Measurements from ENCODE around the gene LRRC4C.

LRRC4C gene

DNA sequence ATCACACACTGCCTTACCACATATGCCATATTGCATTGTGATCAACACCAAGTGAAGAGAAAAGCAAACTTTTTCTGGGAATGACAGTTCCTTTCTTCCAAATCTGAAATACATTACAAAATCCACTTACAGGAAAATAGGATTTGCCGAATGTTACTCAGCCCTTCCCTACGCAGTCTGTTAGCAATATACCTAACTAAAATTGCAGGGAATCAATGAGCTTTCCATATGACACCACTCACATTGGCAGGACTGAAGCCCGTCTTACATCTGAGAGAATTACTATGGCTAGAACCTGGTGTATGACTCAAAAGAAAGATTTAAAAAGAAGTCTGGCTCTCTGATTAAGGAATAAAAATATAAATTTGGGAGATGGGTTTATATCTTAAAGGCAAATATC lies 136.0 kb downstream of the LRRC4C start:
- DNase-seq (ENCODE audit: low read depth) = no peak

- no peak for DNase-seq (ENCODE audit: low read depth)
These were observed 138.8 kb downstream of the LRRC4C start for GRCh38 chr11:41320653-41321052.

DNA sequence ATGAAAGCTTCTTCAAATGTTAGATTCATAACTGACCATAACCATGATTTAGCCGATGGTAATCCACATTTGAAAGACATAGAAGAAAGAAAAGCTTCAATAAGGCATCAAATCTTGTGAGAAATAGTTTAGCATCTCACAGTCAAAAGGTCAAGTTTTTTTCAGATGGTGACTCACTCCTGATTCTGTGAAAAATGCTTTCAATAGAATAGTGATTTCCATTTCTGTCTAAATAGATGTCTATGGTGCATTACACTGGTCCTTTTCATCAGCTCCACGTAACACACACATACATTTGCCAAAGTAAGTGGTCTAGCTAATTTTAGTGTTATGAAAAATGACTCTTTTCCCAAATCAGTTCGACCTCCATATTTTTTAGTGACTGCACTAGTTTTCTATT lies 139.2 kb downstream of the LRRC4C start:
- DNase-seq (ENCODE audit: low read depth) = no peak

- DNase-seq (ENCODE audit: low read depth) = no peak
These were observed 140.0 kb downstream of the LRRC4C start for GRCh38 chr11:41319434-41319833.

DNA sequence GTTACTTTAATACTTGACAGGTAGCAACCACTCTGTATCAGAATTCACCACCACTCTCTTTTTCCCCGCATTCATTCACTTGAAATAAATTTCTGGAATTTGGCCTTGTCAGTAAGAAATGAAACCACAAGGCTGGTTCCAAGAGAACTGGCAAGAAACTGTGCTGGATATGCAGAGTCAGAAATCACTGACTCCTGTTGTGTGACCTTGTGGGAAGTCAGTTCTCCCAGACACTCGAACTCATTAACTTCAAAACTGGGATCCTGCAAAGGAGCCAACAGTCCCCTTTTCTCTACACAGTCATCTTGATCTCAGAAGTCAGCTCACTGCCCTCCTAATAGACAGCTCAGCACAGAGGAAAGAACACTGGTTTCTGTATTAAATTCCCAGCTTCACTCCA lies 142.7 kb downstream of the LRRC4C start:
- DNase-seq (ENCODE audit: low read depth) = no peak

DNA sequence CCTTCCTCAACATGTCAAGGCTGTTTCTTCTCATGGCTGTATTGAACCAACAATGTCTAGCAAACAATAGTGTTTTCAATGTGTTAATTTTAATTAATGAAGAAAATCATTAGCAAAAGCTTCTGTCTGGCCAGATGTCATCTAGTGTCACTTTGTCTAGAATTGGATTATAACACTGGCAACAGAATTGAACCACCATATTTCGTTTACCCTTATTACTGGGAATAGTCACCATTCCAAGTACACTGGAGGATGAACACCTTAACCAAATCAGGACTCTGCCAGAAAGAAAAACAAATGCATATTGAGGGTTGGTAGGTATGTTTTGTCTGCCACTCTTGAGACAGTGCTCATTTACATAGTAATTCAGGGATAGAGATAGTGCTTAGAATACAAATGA lies 146.2 kb downstream of the LRRC4C start:
- no peak for DNase-seq (ENCODE audit: low read depth)

- DNase-seq (ENCODE audit: low read depth) = no peak
These were observed 149.7 kb downstream of the LRRC4C start for GRCh38 chr11:41309716-41310115.

GRCh38 chr11:41309111-41309522 lies 150.3 kb downstream of the LRRC4C start:
- no peak for DNase-seq (ENCODE audit: low read depth)

DNA sequence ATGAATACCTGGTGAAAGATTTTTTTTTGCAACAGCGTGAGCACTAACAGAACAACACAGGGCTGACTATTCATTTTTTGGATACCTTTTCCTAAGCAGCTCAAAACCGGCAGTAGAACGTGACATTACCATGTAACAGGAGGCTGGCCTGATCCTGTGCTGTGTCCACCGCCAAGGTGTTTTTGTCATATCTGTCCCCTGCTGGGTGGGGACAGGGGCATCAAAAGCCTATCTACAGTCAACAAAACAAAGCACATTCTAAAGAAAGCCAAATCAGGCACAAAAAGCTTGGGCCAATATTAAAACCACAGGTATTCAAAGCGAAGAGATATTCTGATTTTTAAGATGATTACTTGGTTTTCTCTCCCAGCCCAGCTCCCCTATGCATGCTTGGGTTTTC lies 151.2 kb downstream of the LRRC4C start:
- DNase-seq (ENCODE audit: low read depth) = no peak

DNA sequence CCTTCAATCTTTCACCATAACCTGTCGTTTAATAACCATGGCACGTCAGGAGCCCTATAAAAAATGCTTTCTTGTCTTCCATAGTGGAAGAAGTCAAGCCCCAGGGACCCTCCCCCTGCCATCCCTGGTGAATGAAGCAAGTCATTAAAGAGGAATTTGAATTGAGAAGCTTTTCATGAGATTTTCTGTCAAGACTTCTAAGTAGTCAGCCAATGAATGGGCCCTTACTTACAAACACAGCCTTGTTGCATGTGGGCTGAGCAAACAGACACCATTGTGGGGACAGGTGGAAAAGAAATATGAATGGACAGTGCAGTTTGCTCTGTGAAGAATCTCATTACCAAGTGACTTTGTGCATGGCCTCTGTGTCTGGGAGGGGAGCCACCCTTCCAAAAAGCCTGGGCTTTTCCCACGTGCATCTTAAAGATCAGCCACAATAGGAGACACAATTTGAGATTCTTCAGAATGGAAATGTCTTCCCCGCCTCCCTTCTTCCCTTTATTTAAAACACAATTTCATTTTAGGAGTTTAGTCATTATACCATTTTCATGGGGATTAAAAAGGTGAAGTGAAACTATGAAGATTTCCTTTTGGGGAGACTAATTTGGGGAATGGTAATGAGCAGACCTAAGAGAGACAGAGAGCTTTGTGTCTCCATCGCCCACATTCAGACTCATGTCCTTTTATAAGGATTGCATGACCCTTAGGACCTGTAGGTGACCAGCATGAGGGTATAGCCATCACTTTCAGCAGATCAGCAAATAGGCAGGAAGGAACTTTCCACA lies 152.0 kb downstream of the LRRC4C start:
- no peak for DNase-seq (ENCODE audit: low read depth)

DNA sequence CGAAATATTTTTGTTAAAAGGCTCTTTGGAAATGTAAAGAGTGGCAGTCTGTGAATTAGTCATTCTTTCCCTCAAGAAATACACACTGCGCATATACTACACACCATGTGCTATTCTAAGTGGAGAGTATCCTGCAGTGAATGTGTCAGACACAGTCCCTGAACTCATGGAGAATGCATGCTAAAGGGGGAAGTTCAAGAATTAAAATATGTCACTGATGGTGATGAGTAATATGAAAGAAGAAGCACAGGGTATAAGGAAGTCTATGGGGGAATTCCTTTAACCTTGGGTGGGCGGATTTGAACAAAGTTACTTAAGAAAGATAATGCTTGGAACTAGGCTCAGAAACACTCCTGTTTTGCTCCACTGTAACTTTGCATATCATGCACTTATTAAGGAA lies 153.0 kb downstream of the LRRC4C start:
- DNase-seq (ENCODE audit: low read depth) = no peak

DNA sequence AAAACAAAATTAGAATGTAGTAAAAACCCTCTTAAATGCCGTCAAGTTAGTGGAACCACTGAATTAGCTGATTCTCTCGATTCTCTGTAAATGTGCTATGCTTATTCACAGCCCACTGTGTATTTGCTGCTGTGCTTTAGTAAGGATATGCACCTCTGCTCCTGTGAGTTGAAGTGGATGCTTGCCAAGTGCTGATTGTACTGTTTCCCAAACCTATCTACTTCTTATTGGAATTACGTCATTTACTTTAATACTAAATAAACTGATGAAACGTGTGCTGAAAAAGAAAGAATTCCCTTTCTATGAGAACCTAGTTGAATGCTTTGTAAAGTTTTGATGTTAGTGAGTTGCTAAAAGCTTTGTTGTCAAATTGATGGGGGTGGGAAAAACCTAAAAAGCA lies 158.4 kb downstream of the LRRC4C start:
- DNase-seq (ENCODE audit: low read depth) = no peak

- no peak for DNase-seq (ENCODE audit: low read depth)
These were observed 170.0 kb downstream of the LRRC4C start for GRCh38 chr11:41289408-41289807.

- DNase-seq (ENCODE audit: low read depth) = no peak
These were observed 172.7 kb downstream of the LRRC4C start for GRCh38 chr11:41286751-41287150.

DNA sequence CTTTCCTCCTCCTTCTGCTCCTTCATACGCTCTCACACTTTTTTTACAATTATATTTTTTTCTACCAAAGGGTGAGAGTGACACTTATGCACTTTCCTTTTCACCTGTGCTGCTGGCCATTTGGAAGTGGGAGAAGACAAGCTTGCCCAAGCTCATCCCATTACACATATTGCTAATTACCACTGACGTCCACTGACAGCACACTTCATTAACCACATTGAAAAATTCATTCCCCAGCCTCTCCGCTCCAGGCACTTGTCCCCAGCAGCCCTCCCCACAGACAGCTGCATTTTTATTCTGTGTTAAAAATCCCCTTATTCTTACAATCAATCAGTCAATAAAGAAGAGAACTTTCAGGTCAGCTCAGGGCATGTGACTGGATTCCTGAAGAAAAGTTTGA lies 175.1 kb downstream of the LRRC4C start:
- no peak for DNase-seq (ENCODE audit: low read depth)

DNA sequence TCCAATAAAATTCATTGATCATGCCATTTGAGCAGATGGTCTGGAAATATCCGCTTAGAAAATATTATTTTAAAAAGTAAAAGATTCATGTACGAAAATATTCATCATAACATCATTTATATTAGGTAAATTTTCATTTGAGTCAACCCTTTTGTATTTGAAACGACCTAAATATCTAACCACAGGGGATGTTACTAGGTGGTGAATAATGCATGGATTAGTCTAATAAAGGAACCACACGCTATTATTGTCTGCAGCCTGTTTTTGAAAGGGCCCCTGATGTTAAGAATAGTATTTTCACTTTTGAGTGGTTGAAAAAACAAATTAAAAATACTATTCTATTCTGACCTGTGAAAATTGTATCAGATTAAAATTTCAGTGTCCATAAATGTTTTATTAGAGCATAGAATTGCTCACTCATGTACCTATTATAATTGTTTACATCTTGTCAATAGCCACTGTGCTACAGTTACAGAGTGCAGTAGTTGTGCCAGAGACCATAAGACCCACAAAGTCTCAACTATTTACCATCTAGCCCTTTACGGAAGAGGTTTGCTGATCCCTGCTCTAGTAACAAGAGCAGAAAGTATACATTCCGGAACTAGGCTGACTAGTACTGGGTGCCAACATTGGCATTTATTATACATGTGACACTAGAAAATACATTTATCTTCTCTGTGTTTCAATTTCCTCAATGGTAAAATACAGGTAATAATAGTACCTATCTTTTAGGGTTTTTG lies 176.1 kb downstream of the LRRC4C start:
- no peak for DNase-seq (ENCODE audit: low read depth)

GRCh38 chr11:41282395-41282794 lies 177.1 kb downstream of the LRRC4C start:
- DNase-seq (ENCODE audit: low read depth) = no peak

DNA sequence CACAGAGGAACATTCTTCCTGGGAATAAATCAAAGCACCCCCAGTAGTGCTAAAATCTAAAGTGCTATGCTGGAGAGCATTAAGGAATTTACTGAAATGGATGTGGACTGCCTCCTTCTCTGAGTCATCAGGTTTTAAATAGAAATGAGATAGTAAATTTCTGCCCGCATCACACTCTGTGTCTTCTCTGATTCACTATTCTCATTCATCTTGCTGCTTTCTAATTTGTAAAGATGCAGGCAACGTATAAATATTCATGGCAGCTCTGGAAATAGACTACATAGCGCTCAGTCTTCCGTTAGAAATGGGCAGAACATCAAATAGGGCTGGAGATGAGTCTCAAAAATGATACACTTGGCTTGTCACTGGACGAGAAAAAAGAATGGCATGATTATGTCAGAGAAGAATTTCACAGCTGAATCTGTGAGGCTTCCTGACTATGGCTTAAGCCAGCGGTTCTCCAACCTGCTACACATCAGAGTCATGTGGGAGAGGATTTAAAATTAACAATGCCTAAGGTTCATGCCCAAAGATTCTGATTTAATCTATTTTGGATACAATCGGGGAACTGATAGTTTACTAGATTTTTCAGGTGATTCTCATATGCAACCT lies 178.2 kb downstream of the LRRC4C start:
- DNase-seq (ENCODE audit: low read depth) = peak; percentile 1

GRCh38 chr11:41274831-41275230 lies 184.6 kb downstream of the LRRC4C start:
- DNase-seq (ENCODE audit: low read depth) = no peak

- DNase-seq (ENCODE audit: low read depth) = no peak
These were observed 185.5 kb downstream of the LRRC4C start for GRCh38 chr11:41273908-41274307.

DNA sequence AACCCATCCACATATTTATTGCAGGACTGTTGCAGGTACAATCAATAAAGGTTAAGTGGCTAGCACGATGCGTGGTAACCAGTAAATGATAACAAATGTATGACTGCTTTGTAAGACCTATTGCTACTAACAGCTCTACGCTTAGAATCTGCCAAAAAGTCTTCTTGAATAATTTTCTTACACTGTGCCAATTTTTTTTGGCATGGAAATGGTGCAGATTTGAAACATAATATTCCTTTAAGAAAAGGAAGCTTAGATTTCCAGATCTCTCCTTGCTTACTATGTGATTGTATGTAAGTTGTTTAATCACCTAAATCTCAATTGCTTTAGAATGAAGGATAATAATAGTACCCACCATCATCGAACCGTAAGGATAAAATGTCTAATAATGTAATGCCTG lies 192.0 kb downstream of the LRRC4C start:
- DNase-seq (ENCODE audit: low read depth) = no peak

- DNase-seq (ENCODE audit: low read depth) = no peak
These were observed 203.4 kb downstream of the LRRC4C start for GRCh38 chr11:41256041-41256440.

DNA sequence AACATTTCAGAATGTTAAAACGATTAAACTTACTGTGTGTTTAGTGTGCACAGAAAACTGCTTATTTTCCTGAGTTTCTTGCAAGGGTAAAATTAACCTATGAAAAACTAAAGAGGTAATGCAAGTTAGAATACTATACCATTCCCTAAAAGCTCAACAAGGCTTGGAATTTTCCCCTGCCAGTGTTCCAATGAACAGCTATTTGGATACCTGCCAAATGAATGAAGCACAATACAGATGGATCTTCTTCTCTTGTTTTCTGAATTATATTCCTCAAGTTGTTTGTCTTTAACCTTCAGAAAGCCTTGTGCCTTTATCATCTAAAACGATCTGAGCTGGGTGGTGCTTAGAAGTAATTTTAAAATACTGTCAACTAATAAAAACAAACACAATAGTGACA lies 204.5 kb downstream of the LRRC4C start:
- no peak for DNase-seq (ENCODE audit: low read depth)
